ENCODE results near the gene ZNF35.

GRCh38 chr3:44612678-44613077 is 35.9 kb upstream of the ZNF35 start:
- no peak for TF ChIP-seq POLR2A (IDR thresholded peaks at IDR 0.05)
- TF ChIP-seq, protein P1, sequence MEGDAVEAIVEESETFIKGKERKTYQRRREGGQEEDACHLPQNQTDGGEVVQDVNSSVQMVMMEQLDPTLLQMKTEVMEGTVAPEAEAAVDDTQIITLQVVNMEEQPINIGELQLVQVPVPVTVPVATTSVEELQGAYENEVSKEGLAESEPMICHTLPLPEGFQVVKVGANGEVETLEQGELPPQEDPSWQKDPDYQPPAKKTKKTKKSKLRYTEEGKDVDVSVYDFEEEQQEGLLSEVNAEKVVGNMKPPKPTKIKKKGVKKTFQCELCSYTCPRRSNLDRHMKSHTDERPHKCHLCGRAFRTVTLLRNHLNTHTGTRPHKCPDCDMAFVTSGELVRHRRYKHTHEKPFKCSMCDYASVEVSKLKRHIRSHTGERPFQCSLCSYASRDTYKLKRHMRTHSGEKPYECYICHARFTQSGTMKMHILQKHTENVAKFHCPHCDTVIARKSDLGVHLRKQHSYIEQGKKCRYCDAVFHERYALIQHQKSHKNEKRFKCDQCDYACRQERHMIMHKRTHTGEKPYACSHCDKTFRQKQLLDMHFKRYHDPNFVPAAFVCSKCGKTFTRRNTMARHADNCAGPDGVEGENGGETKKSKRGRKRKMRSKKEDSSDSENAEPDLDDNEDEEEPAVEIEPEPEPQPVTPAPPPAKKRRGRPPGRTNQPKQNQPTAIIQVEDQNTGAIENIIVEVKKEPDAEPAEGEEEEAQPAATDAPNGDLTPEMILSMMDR (IDR thresholded peaks at IDR 0.05): no peak
